OCI-LY7 (cell line): ENCODE results near the gene TSG101.

Source experiments
- CTCF ChIP-seq: fragments of 200-600 bp; sonication (generic); conservative IDR thresholded peaks from 2 replicates; pipeline ENCODE4 v1.5.1; 2014; ENCODE audit warnings: mild to moderate bottlenecking, antibody characterized with exemption, low read length, moderate library complexity, mixed read lengths
- EZH2phosphoT487 ChIP-seq: fragments of 200-600 bp; sonication (generic); IDR thresholded peaks from 2 replicates; pipeline ENCODE4 v1.6.1; 2018; ENCODE audit warnings: low read depth, borderline replicate concordance, mild to moderate bottlenecking, mixed run types, antibody characterized with exemption, low read length, moderate library complexity, mixed read lengths

DNA sequence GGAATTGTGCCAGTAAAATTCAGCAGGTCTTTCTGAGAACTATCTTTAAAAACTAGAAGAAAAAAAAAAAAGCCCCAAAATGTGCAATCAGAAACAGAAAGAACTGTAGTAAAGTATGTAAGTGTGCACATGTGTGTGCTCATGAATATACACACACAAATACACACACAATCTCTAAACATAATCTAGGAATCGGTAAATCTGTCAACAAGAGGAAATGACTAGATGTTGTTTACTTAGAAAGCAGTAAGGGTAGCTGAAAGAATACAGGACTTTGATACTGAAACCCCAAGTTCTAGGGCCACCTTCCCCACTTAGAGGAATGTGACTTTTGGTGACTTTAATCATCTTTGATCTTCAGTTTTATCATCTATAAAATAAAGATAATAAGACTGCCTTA, 48.6 kb upstream of the TSG101 start:
- TF ChIP-seq CTCF (no peak), EZH2phosphoT487 (no peak)
